ENCODE results near the gene RASGRP4.
"Not testable (repeated sequence)": the region's sequence is repeated elsewhere in the genome, so short reads cannot be mapped to it uniquely, and the experiment has no call there.

The RASGRP4 gene

GRCh38 chr19:38371081-38371480 lies 54.9 kb downstream of the RASGRP4 start:
- DNase-seq (ENCODE audit: low read depth), result no peak

GRCh38 chr19:38370299-38370698 lies 55.7 kb downstream of the RASGRP4 start:
- DNase-seq (ENCODE audit: low read depth), result no peak

- no peak for DNase-seq (ENCODE audit: low read depth)
Measured at GRCh38 chr19:38369584-38369983, 56.4 kb downstream of the RASGRP4 start.

GRCh38 chr19:38367041-38367440 lies 59.0 kb downstream of the RASGRP4 start:
- no peak for DNase-seq (ENCODE audit: low read depth)

GRCh38 chr19:38362946-38363688 lies 62.9 kb downstream of the RASGRP4 start:
- DNase-seq (ENCODE audit: low read depth), result not testable (repeated sequence)

GRCh38 chr19:38362076-38362945 lies 63.7 kb downstream of the RASGRP4 start:
- DNase-seq (ENCODE audit: low read depth), result peak; percentile 39

GRCh38 chr19:38361633-38362075 lies 64.4 kb downstream of the RASGRP4 start:
- DNase-seq (ENCODE audit: low read depth), result peak; percentile 60

GRCh38 chr19:38360839-38361631 lies 65.0 kb downstream of the RASGRP4 start:
- no peak for DNase-seq (ENCODE audit: low read depth)

GRCh38 chr19:38360351-38360750 lies 65.7 kb downstream of the RASGRP4 start:
- no peak for DNase-seq (ENCODE audit: low read depth)

GRCh38 chr19:38359242-38360021 lies 66.6 kb downstream of the RASGRP4 start:
- DNase-seq (ENCODE audit: low read depth), result no peak

All from amniotic epithelial cell (primary cell).